Measurements from ENCODE around the gene EEF1AKMT4.

The EEF1AKMT4 gene

DNA sequence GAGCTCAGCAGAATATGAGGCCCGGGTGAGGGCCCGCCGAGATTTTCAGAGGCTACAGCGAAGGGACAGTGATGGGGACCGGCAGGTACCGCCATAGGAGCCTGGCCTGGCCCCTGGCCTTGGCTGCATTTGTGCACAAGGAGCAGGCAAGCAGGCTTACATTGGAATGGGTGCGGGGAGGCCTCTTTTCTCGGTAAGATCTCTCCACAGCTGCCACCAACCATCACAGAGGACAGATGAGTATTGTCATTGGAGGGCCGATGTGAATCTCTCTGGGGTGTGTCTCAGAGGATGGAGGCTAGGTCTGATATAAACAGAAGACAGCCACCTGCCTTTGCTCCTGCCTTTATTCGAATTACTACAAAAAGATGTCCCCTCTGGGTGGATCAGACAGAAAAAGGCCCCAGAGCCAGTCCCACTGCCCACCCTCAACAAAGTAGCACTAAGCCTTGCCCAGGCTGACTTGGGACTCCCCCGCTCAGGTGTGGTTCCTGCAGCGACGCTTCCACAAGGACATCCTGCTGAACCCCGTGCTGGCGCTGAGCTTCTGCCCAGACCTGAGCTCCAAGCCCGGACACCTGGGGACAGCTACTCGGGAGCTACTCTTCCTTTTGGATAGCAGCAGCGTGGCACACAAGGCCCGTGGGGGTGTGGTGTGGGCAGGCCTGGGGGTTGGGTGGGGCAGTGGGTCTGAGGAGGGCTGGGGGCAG, 14.6 kb upstream of the EEF1AKMT4 start:
- TF ChIP-seq, protein P1, sequence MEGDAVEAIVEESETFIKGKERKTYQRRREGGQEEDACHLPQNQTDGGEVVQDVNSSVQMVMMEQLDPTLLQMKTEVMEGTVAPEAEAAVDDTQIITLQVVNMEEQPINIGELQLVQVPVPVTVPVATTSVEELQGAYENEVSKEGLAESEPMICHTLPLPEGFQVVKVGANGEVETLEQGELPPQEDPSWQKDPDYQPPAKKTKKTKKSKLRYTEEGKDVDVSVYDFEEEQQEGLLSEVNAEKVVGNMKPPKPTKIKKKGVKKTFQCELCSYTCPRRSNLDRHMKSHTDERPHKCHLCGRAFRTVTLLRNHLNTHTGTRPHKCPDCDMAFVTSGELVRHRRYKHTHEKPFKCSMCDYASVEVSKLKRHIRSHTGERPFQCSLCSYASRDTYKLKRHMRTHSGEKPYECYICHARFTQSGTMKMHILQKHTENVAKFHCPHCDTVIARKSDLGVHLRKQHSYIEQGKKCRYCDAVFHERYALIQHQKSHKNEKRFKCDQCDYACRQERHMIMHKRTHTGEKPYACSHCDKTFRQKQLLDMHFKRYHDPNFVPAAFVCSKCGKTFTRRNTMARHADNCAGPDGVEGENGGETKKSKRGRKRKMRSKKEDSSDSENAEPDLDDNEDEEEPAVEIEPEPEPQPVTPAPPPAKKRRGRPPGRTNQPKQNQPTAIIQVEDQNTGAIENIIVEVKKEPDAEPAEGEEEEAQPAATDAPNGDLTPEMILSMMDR (IDR thresholded peaks at IDR 0.05; ENCODE audit: low read depth, low read length): no peak
- no peak for TF ChIP-seq EZH2phosphoT487 (IDR thresholded peaks at IDR 0.05; ENCODE audit: low read depth)
- Histone ChIP-seq H3K4me3 (ENCODE audit: low read length) (no peak overlapping the region), H3K4me2 (ENCODE audit: low read length) (no peak overlapping the region), H3K4me1 (ENCODE audit: low read length) (no peaks in the 10 kb centered on the region), H3K79me2 (ENCODE audit: low read length) (no peaks in the 10 kb centered on the region), H3K27me3 (ENCODE audit: low read depth, low read length) (no peaks in the 10 kb centered on the region), H2AFZ (ENCODE audit: low read depth, low read length) (no peak overlapping the region), H3K9ac (ENCODE audit: low read length) (no peak overlapping the region), H3K27ac (ENCODE audit: low read length) (no peak overlapping the region), H3K9me3 (ENCODE audit: insufficient read depth, low read length) (no peaks in the 10 kb centered on the region), H4K20me1 (ENCODE audit: insufficient read depth, low read length) (no peaks in the 10 kb centered on the region), H3K36me3 (replicated peaks; ENCODE audit: low read depth, low read length) (no peaks in the 10 kb centered on the region)

DNA sequence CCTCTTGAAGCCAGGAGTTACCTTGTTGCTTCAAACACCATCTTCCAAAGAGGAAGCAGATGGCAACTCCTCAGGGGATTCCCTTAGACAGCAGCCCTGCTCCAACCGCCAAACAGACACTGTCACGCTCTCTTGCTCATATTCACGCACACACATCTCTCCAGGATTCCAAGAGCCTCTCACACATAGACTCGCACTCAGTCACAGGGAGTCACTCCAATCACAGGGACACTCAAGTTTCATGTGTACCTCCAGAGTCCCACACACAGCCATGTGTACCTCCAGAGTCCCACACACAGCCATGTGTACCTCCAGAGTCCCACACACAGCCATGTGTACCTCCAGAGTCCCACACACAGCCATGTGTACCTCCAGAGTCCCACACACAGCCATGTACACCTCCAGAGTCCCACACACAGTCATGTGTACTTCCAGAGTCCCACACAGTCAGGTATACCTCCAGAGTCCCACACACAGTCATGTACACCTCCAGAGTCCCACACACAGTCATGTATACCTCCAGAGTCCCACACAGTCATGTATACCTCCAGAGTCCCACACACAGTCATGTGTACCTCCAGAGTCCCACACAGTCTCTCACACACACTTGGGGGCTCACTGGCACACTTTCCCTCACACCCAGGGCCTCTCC, 14.0 kb upstream of the EEF1AKMT4 start:
- Histone ChIP-seq H3K9me3 (ENCODE audit: insufficient read depth, low read length) (no peaks in the 10 kb centered on the region), H3K9ac (ENCODE audit: low read length) (no peak overlapping the region), H4K20me1 (ENCODE audit: insufficient read depth, low read length) (no peaks in the 10 kb centered on the region), H2AFZ (ENCODE audit: low read depth, low read length) (no peak overlapping the region), H3K27ac (ENCODE audit: low read length) (no peak overlapping the region), H3K4me3 (ENCODE audit: low read length) (no peak overlapping the region), H3K4me1 (ENCODE audit: low read length) (no peaks in the 10 kb centered on the region), H3K4me2 (ENCODE audit: low read length) (no peak overlapping the region), H3K79me2 (ENCODE audit: low read length) (no peaks in the 10 kb centered on the region), H3K36me3 (replicated peaks; ENCODE audit: low read depth, low read length) (no peaks in the 10 kb centered on the region), H3K27me3 (ENCODE audit: low read depth, low read length) (no peaks in the 10 kb centered on the region)
- no peak for TF ChIP-seq EZH2phosphoT487 (IDR thresholded peaks at IDR 0.05; ENCODE audit: low read depth)
- TF ChIP-seq, protein P1 (IDR thresholded peaks at IDR 0.05; ENCODE audit: low read depth, low read length): no peak

DNA sequence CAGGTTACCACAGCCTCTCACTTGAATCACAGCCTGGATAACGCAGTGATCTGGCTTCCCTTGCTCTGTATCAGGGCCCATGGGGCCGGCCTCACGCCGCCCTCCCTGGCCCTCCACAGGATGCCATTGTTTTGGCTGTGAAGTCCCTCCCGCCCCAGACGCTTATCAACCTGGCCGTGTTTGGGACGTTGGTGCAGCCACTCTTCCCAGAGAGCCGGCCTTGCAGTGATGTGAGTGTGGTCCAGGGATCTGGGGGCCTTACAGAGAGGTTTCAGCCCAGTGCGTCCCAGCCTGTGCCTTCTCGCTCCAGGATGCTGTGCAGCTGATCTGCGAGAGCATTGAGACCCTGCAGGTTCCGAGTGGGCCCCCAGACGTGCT, 13.4 kb upstream of the EEF1AKMT4 start:
- no peak overlapping the region for H3K9ac ChIP-seq (ENCODE audit: low read length)
- H2AFZ ChIP-seq (ENCODE audit: low read depth, low read length): no peak overlapping the region
- H3K4me1 ChIP-seq (ENCODE audit: low read length): no peaks in the 10 kb centered on the region
- no peaks in the 10 kb centered on the region for H3K79me2 ChIP-seq (ENCODE audit: low read length)
- no peak overlapping the region for H3K4me2 ChIP-seq (ENCODE audit: low read length)
- H3K4me3 ChIP-seq (ENCODE audit: low read length): no peak overlapping the region
- H3K27me3 ChIP-seq (ENCODE audit: low read depth, low read length): no peaks in the 10 kb centered on the region
- no peaks in the 10 kb centered on the region for H3K9me3 ChIP-seq (ENCODE audit: insufficient read depth, low read length)
- no peak overlapping the region for H3K27ac ChIP-seq (ENCODE audit: low read length)
- TF ChIP-seq, protein P1 (IDR thresholded peaks at IDR 0.05; ENCODE audit: low read depth, low read length): no peak
- no peaks in the 10 kb centered on the region for H3K36me3 ChIP-seq (replicated peaks; ENCODE audit: low read depth, low read length)
- H4K20me1 ChIP-seq (ENCODE audit: insufficient read depth, low read length): no peaks in the 10 kb centered on the region

DNA sequence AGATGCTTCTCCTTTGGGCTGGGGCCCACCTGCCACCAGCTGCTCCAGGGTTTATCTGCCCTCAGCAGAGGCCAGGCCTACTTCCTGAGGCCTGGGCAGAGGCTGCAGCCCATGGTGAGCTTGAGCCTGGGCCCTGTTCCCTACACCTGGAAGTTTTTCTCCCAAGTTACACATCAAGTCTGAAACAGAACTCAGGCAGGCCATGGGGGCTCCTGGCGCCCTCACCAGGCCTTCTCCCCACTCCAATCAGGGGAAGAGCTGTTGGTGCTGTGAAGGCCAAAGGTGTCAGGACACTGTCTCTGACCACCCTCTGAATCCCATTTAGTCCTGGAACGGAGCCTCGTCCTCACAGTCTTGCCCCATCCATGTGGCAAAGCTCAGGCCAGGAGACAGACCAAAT, 12.8 kb upstream of the EEF1AKMT4 start:
- no peak overlapping the region for H3K9ac ChIP-seq (ENCODE audit: low read length)
- no peak overlapping the region for H3K4me2 ChIP-seq (ENCODE audit: low read length)

More for the DNA sequence above, 12.8 kb upstream of the EEF1AKMT4 start:
- H3K27ac ChIP-seq (ENCODE audit: low read length): no peak overlapping the region
- no peaks in the 10 kb centered on the region for H3K79me2 ChIP-seq (ENCODE audit: low read length)
- H3K9me3 ChIP-seq (ENCODE audit: insufficient read depth, low read length): no peaks in the 10 kb centered on the region
- no peak overlapping the region for H2AFZ ChIP-seq (ENCODE audit: low read depth, low read length)
- H4K20me1 ChIP-seq (ENCODE audit: insufficient read depth, low read length): no peaks in the 10 kb centered on the region
- TF ChIP-seq, protein P1 (IDR thresholded peaks at IDR 0.05; ENCODE audit: low read depth, low read length): no peak
- no peak for TF ChIP-seq EZH2phosphoT487 (IDR thresholded peaks at IDR 0.05; ENCODE audit: low read depth)
- no peaks in the 10 kb centered on the region for H3K36me3 ChIP-seq (replicated peaks; ENCODE audit: low read depth, low read length)
- no peaks in the 10 kb centered on the region for H3K4me1 ChIP-seq (ENCODE audit: low read length)
- H3K27me3 ChIP-seq (ENCODE audit: low read depth, low read length): no peaks in the 10 kb centered on the region
- H3K4me3 ChIP-seq (ENCODE audit: low read length): no peak overlapping the region
